Neutrophil (primary cell): ENCODE results near the gene GALNT9.
"Not testable (repeated sequence)": the region's sequence is repeated elsewhere in the genome, so short reads cannot be mapped to it uniquely, and the experiment has no call there.

ENCODE experiments used
- H3K27ac ChIP-seq: fragments of 200-600 bp; sonication (generic); 2 replicates; pipeline ENCODE4 v1.5.1; 2016; ENCODE audit warnings: mild to moderate bottlenecking, moderate library complexity
- H3K27me3 ChIP-seq: fragments of 200-600 bp; sonication (generic); 2 replicates; pipeline ENCODE4 v1.6.0; 2016; ENCODE audit warnings: mild to moderate bottlenecking
- H3K36me3 ChIP-seq: fragments of 200-600 bp; sonication (generic); 2 replicates; pipeline ENCODE4 v1.5.1; 2017
- H3K4me1 ChIP-seq, 2 experiments: fragments of 200-600 bp in 1 of 2; sonication (generic) in 1 of 2; 1 replicate in 1 of 2; 2 replicates in 1 of 2; pipeline versions ENCODE4 v1.5.1 to v1.6.1; 2013 to 2016; ENCODE audit warnings: low read depth in 1 of 2, low read length in 1 of 2, mild to moderate bottlenecking in 1 of 2, moderate library complexity in 1 of 2; ENCODE audit not compliant: control insufficient read depth in 1 of 2, insufficient read depth in 1 of 2
- H3K4me3 ChIP-seq, 2 experiments: fragments of 200-600 bp in 1 of 2; sonication (generic) in 1 of 2; 1 replicate in 1 of 2; 2 replicates in 1 of 2; pipeline ENCODE4 v1.5.1; 2013 to 2016; ENCODE audit warnings: low read depth in 1 of 2, low read length in 1 of 2, mild to moderate bottlenecking in 1 of 2, moderate library complexity in 1 of 2
- H3K9me3 ChIP-seq: fragments of 200-600 bp; sonication (generic); 2 replicates; pipeline ENCODE4 v1.5.1; 2016
- CTCF ChIP-seq: fragments of 200-600 bp; sonication (generic); IDR thresholded peaks from 2 replicates; pipeline ENCODE4 v1.5.1; 2016; ENCODE audit warnings: antibody characterized with exemption

The GALNT9 gene

GRCh38 chr12:132247718-132248452, 81.5 kb downstream of the GALNT9 start:
- Histone ChIP-seq H3K4me1 (no peaks in the 10 kb centered on the region), H3K9me3 (no peaks in the 10 kb centered on the region), H3K36me3 (no peaks in the 10 kb centered on the region), H3K27me3 (peaks cover 9% of the 10 kb centered on the region), H3K27ac (no peak overlapping the region), H3K4me3 (no peak overlapping the region)
- TF ChIP-seq CTCF, result no peak

GRCh38 chr12:132246997-132247717, 82.2 kb downstream of the GALNT9 start:
- no peak overlapping the region for H3K27ac ChIP-seq
- H3K4me3 ChIP-seq, result no peak overlapping the region
- H3K36me3 ChIP-seq, result no peaks in the 10 kb centered on the region
- H3K4me1 ChIP-seq, result no peaks in the 10 kb centered on the region
- H3K27me3 ChIP-seq, result peaks cover 9% of the 10 kb centered on the region
- no peak for TF ChIP-seq CTCF
- no peaks in the 10 kb centered on the region for H3K9me3 ChIP-seq

- peaks cover 9% of the 10 kb centered on the region for H3K27me3 ChIP-seq
- no peak for TF ChIP-seq CTCF
- H3K36me3 ChIP-seq, result no peaks in the 10 kb centered on the region
- H3K4me1 ChIP-seq, result no peaks in the 10 kb centered on the region
- no peak overlapping the region for H3K4me3 ChIP-seq
- H3K27ac ChIP-seq, result no peak overlapping the region
- H3K9me3 ChIP-seq, result no peaks in the 10 kb centered on the region
These were observed 83.8 kb downstream of the GALNT9 start for GRCh38 chr12:132245521-132246101.

- no peak overlapping the region for H3K4me3 ChIP-seq
- no peaks in the 10 kb centered on the region for H3K36me3 ChIP-seq
- no peak for TF ChIP-seq CTCF
- H3K27ac ChIP-seq, result no peak overlapping the region
- H3K4me1 ChIP-seq, result no peaks in the 10 kb centered on the region
- H3K9me3 ChIP-seq, result no peaks in the 10 kb centered on the region
- peaks cover 9% of the 10 kb centered on the region for H3K27me3 ChIP-seq
These were observed 84.6 kb downstream of the GALNT9 start for GRCh38 chr12:132244724-132245295.

- no peaks in the 10 kb centered on the region for H3K9me3 ChIP-seq
- no peaks in the 10 kb centered on the region for H3K4me1 ChIP-seq
- no peaks in the 10 kb centered on the region for H3K36me3 ChIP-seq
- no peak for TF ChIP-seq CTCF
- H3K4me3 ChIP-seq, result no peak overlapping the region
- peaks cover 4% of the 10 kb centered on the region for H3K27me3 ChIP-seq
- no peak overlapping the region for H3K27ac ChIP-seq
These were observed 85.6 kb downstream of the GALNT9 start for GRCh38 chr12:132243596-132244310.

- H3K4me1 ChIP-seq, H3K9me3 ChIP-seq, H3K27ac ChIP-seq, H3K27me3 ChIP-seq, H3K36me3 ChIP-seq, H3K4me3 ChIP-seq: not testable (repeated sequence)
These were observed 86.2 kb downstream of the GALNT9 start for GRCh38 chr12:132243171-132243570.

- H3K36me3 ChIP-seq, H3K4me3 ChIP-seq, H3K4me1 ChIP-seq, H3K27ac ChIP-seq, H3K27me3 ChIP-seq, H3K9me3 ChIP-seq: not testable (repeated sequence)
These were observed 88.8 kb downstream of the GALNT9 start for GRCh38 chr12:132240669-132241007.
